Liver (tissue), 9 donors: ENCODE data around the gene CHMP4A. TPM values are rescaled to one million over a fixed set of nuclear protein-coding genes. Genes with fewer than 3 reads are reported as not detected.

ENCODE experiments used
- DNase-seq: peaks from one replicate; pipeline ENCODE4 v3.0.0-alpha.2; 2017; ENCODE audit warnings: low spot score
- H3K27ac ChIP-seq, 2 donors: one replicate each; pipeline ENCODE4 v1.7.0; 2013; ENCODE audit warnings: inconsistent platforms in 2 of 2, low read length in 2 of 2, control low read depth in 1 of 2, low read depth in 1 of 2, mild to moderate bottlenecking in 1 of 2
- H3K27me3 ChIP-seq, 4 donors: one replicate each; pipeline versions ENCODE4 v1.6.1 to v1.7.0; 2013; ENCODE audit warnings: low read length in 3 of 4, inconsistent platforms in 1 of 4, mild to moderate bottlenecking in 1 of 4, moderate library complexity in 1 of 4; ENCODE audit not compliant: control insufficient read depth in 4 of 4, insufficient read depth in 4 of 4
- H3K36me3 ChIP-seq, 4 donors: one replicate each; pipeline versions ENCODE4 v1.6.1 to v1.7.0; 2013; ENCODE audit warnings: low read length in 3 of 4, mild to moderate bottlenecking in 3 of 4, low read depth in 1 of 4, moderate library complexity in 1 of 4; ENCODE audit not compliant: control insufficient read depth in 4 of 4, insufficient read depth in 3 of 4
- H3K4me1 ChIP-seq, 4 donors: one replicate each; pipeline versions ENCODE4 v1.6.1 to v1.7.0; 2013; ENCODE audit warnings: low read length in 3 of 4, mild to moderate bottlenecking in 3 of 4, moderate library complexity in 1 of 4; ENCODE audit not compliant: control insufficient read depth in 4 of 4, insufficient read depth in 4 of 4
- H3K4me3 ChIP-seq, 3 donors: one replicate each; pipeline versions ENCODE4 v1.6.1 to v1.7.0; 2013; ENCODE audit warnings: low read length in 3 of 3, control low read depth in 1 of 3, low read depth in 1 of 3, mild to moderate bottlenecking in 1 of 3
- H3K9ac ChIP-seq, 2 donors: one replicate each; pipeline ENCODE4 v1.7.0; 2013; ENCODE audit warnings: low read length in 2 of 2, mild to moderate bottlenecking in 2 of 2, moderate library complexity in 2 of 2, control low read depth in 1 of 2, low read depth in 1 of 2
- H3K9me3 ChIP-seq, 4 donors: one replicate each; pipeline versions ENCODE4 v1.6.1 to v1.7.0; 2013; ENCODE audit warnings: low read length in 3 of 4; ENCODE audit not compliant: control insufficient read depth in 4 of 4
- CTCF ChIP-seq: fragments of 150-350 bp; IDR thresholded peaks from 2 replicates; pipeline ENCODE4 v1.5.1; 2017; ENCODE audit warnings: improper control_type of control experiment, low read depth, low read length; ENCODE audit not compliant: missing input control
- FOXA1 ChIP-seq: IDR thresholded peaks from 2 replicates; pipeline ENCODE4 v1.6.1; 2016; ENCODE audit warnings: antibody characterized with exemption
- FOXA2 ChIP-seq: IDR thresholded peaks from 2 replicates; pipeline ENCODE4 v1.6.1; 2016; ENCODE audit warnings: antibody characterized with exemption
- HNF4G ChIP-seq: IDR thresholded peaks from 2 replicates; pipeline ENCODE4 v1.6.1; 2016; ENCODE audit warnings: antibody characterized with exemption
- JUND ChIP-seq, 2 donors: IDR thresholded peaks; 2 replicates each; pipeline ENCODE4 v1.6.1; 2016; ENCODE audit warnings: antibody characterized with exemption in 2 of 2
- NR2F2 ChIP-seq: IDR thresholded peaks from 2 replicates; pipeline ENCODE4 v1.6.1; 2016; ENCODE audit warnings: antibody characterized with exemption
- RAD21 ChIP-seq, 2 donors: IDR thresholded peaks; 2 replicates each; pipeline ENCODE4 v1.6.1; 2016; ENCODE audit warnings: antibody characterized with exemption in 2 of 2, mild to moderate bottlenecking in 2 of 2
- RXRA ChIP-seq, 2 donors: IDR thresholded peaks; 2 replicates each; pipeline ENCODE4 v1.6.1; 2017 to 2018; ENCODE audit warnings: antibody characterized with exemption in 2 of 2, mild to moderate bottlenecking in 1 of 2
- YY1 ChIP-seq: IDR thresholded peaks from 2 replicates; pipeline ENCODE4 v1.6.1; 2016; ENCODE audit warnings: antibody characterized with exemption, mild to moderate bottlenecking
- ZBTB33 ChIP-seq: IDR thresholded peaks from 2 replicates; pipeline ENCODE4 v1.6.1; 2016; ENCODE audit warnings: antibody characterized with exemption
- WGBS: extraction: QIAGEN DNeasy Blood & Tissue Kit; methylation state at CpG from one replicate; pipeline ENCODE4 v1.1.7; 2013; 5-methylcytosine and 5-hydroxymethylcytosine counted together
- polyA plus RNA-seq, 2 donors: library from polyadenylated mRNA; stranded (reverse) in 1 of 2; unstranded in 1 of 2; fragments of 200-250 nt in 1 of 2; fragments of >200 nt in 1 of 2; fragmentation: Nextera tagmentation in 1 of 2; extraction: Ambion mirVana in 1 of 2; gene quantifications; one replicate each; pipeline versions ENCODE4 v1.2.1 to v1.2.3, GENCODE V29; 2013 to 2015
- total RNA-seq, 2 donors: library from RNA; depleted of rRNA; stranded (reverse); fragments of >200 nt; gene quantifications; one replicate each; pipeline ENCODE4 v1.2.3, GENCODE V29; 2014
- TF ChIP-seq, protein P1 (sequence below): IDR thresholded peaks from 2 replicates; pipeline ENCODE4 v1.6.1; 2016; ENCODE audit warnings: antibody characterized with exemption
- TF ChIP-seq, protein P2 (sequence below): IDR thresholded peaks from 2 replicates; pipeline ENCODE4 v1.6.1; 2016; ENCODE audit warnings: antibody characterized with exemption
- TF ChIP-seq, protein P3 (sequence below): IDR thresholded peaks from 2 replicates; pipeline ENCODE4 v1.6.1; 2016; ENCODE audit warnings: antibody characterized with exemption, mild to moderate bottlenecking
- donor health status: healthy.
- donor health status: healthy.
- donor health status: healthy.
- donor health status: healthy.
- donor health status: healthy.

Gene CHMP4A
- total and polyA plus RNA-seq, 4 donors = 14.6 to 38.7 (median 28.0) TPM

DNA sequence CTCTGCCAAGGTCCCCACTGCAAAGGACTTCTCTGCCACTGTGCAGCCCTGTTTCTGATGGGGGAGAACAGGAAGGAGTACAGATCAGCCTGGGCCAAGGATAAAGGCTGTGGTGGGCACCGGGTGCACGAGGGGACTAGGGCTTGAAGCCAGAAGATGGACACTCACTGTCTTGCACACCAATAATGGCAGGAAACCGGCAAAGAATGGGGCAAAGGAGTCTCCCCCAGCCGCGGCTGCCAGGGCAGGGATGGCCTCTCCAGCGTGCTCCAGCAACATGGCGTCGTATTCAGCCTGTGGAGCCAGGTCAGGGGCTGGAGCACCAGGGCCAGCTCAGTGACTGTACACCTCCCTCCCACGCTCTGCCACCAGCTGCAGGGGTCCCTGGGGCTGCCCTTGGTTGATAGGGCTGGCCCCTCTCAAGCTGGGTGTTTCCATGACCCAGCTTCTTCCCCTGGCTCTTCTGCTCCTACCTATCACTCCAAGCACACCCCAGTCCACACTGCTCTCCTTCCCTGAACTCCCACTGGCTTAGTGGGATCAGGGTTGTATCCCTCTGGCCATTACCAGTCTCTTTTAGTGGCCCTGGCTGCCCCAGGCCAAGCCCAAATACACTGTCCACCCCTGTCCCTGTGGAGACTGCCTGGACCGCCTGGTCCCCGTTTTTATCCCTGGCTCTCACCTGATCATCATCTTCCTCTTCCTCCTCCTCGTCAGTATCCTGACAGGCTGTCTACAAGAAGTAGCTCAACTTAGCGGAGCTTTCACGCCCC is 31.0 kb downstream of the CHMP4A start (continued):
- TF ChIP-seq CTCF = no peak
- no peak for TF ChIP-seq FOXA1
- no peak for TF ChIP-seq HNF4G
- TF ChIP-seq, protein P1, sequence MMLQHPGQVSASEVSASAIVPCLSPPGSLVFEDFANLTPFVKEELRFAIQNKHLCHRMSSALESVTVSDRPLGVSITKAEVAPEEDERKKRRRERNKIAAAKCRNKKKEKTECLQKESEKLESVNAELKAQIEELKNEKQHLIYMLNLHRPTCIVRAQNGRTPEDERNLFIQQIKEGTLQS = no peak
- TF ChIP-seq NR2F2 = no peak
- no peak for TF ChIP-seq FOXA2
- TF ChIP-seq, protein P2, sequence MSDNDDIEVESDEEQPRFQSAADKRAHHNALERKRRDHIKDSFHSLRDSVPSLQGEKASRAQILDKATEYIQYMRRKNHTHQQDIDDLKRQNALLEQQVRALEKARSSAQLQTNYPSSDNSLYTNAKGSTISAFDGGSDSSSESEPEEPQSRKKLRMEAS = no peak
- TF ChIP-seq ZBTB33 = no peak
- TF ChIP-seq YY1 = no peak
- no peak for TF ChIP-seq RXRA (IDR thresholded peaks at IDR 0.05)

- Histone ChIP-seq H3K36me3 (peaks cover 18 to 85% (median 32%) of the 10 kb centered on the region in 4 donors), H3K27me3 (no peaks in the 10 kb centered on the region), H3K4me3 (no peak overlapping the region), H3K9ac (no peak overlapping the region), H3K9me3 (no peaks in the 10 kb centered on the region), H3K4me1 (peaks cover 0 to 22% (median 14%) of the 10 kb centered on the region in 4 donors), H3K27ac (no peak overlapping the region)
- no peak for TF ChIP-seq RXRA (IDR thresholded peaks at IDR 0.05)
- TF ChIP-seq FOXA1 = no peak
- no peak for TF ChIP-seq JUND (IDR thresholded peaks at IDR 0.05)
- TF ChIP-seq RAD21 (IDR thresholded peaks at IDR 0.05) = no peak
- TF ChIP-seq, protein P3, sequence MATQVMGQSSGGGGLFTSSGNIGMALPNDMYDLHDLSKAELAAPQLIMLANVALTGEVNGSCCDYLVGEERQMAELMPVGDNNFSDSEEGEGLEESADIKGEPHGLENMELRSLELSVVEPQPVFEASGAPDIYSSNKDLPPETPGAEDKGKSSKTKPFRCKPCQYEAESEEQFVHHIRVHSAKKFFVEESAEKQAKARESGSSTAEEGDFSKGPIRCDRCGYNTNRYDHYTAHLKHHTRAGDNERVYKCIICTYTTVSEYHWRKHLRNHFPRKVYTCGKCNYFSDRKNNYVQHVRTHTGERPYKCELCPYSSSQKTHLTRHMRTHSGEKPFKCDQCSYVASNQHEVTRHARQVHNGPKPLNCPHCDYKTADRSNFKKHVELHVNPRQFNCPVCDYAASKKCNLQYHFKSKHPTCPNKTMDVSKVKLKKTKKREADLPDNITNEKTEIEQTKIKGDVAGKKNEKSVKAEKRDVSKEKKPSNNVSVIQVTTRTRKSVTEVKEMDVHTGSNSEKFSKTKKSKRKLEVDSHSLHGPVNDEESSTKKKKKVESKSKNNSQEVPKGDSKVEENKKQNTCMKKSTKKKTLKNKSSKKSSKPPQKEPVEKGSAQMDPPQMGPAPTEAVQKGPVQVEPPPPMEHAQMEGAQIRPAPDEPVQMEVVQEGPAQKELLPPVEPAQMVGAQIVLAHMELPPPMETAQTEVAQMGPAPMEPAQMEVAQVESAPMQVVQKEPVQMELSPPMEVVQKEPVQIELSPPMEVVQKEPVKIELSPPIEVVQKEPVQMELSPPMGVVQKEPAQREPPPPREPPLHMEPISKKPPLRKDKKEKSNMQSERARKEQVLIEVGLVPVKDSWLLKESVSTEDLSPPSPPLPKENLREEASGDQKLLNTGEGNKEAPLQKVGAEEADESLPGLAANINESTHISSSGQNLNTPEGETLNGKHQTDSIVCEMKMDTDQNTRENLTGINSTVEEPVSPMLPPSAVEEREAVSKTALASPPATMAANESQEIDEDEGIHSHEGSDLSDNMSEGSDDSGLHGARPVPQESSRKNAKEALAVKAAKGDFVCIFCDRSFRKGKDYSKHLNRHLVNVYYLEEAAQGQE = no peak
- no peak for TF ChIP-seq CTCF
- no peak for DNase-seq
- 94% methylated on average over 19 of the region's 19 CpGs for WGBS
These were observed 31.8 kb downstream of the CHMP4A start for GRCh38 chr14:24181371-24182077.
